Testis (tissue), 2 donors: ENCODE results near the gene CHST2.

Experiments used
- POLR2A ChIP-seq: fragments of 450-650 bp; IDR thresholded peaks from one replicate; pipeline ENCODE4 v1.6.1; 2017; ENCODE audit warnings: antibody characterized with exemption, mild to moderate bottlenecking, moderate library complexity
- TF ChIP-seq, protein P1 (sequence below), 3 experiments: fragments of 450-650 bp in 2 of 3; fragments of 200-600 bp in 1 of 3; sonication (generic) in 1 of 3; IDR thresholded peaks; one replicate each; pipeline ENCODE4 v1.5.1; 2016 to 2019; ENCODE audit warnings: antibody characterized with exemption in 3 of 3, mild to moderate bottlenecking in 2 of 3, moderate library complexity in 1 of 3

DNA sequence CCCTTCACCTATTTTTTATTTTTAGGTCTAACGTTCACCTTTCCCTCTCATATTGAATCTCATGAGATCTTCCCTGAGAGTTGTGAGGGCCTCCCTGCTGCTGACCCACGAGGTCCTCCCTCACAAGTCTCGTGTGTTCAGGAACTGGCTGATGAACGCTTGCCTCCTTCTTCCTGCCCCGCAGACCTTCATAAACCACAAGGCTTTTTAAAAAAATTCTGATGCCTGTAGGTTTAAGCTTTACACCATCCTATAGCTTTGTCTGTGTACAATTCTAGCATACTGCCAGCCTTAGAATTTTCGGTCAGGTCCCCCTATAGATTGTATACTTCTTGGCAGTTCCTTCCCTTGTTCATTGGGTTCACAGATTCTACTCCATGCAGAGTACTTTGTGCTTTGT lies 50.5 kb downstream of the CHST2 start:
- TF ChIP-seq, protein P1, sequence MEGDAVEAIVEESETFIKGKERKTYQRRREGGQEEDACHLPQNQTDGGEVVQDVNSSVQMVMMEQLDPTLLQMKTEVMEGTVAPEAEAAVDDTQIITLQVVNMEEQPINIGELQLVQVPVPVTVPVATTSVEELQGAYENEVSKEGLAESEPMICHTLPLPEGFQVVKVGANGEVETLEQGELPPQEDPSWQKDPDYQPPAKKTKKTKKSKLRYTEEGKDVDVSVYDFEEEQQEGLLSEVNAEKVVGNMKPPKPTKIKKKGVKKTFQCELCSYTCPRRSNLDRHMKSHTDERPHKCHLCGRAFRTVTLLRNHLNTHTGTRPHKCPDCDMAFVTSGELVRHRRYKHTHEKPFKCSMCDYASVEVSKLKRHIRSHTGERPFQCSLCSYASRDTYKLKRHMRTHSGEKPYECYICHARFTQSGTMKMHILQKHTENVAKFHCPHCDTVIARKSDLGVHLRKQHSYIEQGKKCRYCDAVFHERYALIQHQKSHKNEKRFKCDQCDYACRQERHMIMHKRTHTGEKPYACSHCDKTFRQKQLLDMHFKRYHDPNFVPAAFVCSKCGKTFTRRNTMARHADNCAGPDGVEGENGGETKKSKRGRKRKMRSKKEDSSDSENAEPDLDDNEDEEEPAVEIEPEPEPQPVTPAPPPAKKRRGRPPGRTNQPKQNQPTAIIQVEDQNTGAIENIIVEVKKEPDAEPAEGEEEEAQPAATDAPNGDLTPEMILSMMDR (IDR thresholded peaks at IDR 0.05) = no peak
- TF ChIP-seq POLR2A = no peak
